Measurements from ENCODE around the gene ARMH4.
"Not testable (repeated sequence)": the region's sequence is repeated elsewhere in the genome, so short reads cannot be mapped to it uniquely, and the experiment has no call there.

ARMH4 gene

GRCh38 chr14:58143106-58143505, 8.9 kb downstream of the ARMH4 start:
- no peak for DNase-seq

- DNase-seq = no peak
These were observed 10.1 kb downstream of the ARMH4 start for GRCh38 chr14:58141893-58142292.

GRCh38 chr14:58138714-58139482, 13.1 kb downstream of the ARMH4 start:
- no peak for DNase-seq

GRCh38 chr14:58138031-58138713, 13.8 kb downstream of the ARMH4 start:
- DNase-seq = no peak

GRCh38 chr14:58133739-58134138, 18.3 kb downstream of the ARMH4 start:
- peak; percentile 96 for DNase-seq

GRCh38 chr14:58131386-58131785, 20.6 kb downstream of the ARMH4 start:
- DNase-seq = peak; percentile 78

- no peak for DNase-seq
These were observed 21.8 kb downstream of the ARMH4 start for GRCh38 chr14:58130116-58130782.

GRCh38 chr14:58129208-58129607, 22.8 kb downstream of the ARMH4 start:
- DNase-seq = no peak

- DNase-seq = no peak
These were observed 23.6 kb downstream of the ARMH4 start for GRCh38 chr14:58128416-58128815.

GRCh38 chr14:58122546-58122945, 29.5 kb downstream of the ARMH4 start:
- not testable (repeated sequence) for DNase-seq

- DNase-seq = no peak
These were observed 30.4 kb downstream of the ARMH4 start for GRCh38 chr14:58121530-58122186.

GRCh38 chr14:58119381-58119780, 32.6 kb downstream of the ARMH4 start:
- DNase-seq = no peak

GRCh38 chr14:58118097-58118815, 33.8 kb downstream of the ARMH4 start:
- peak; percentile 47 for DNase-seq

- no peak for DNase-seq
These were observed 42.3 kb downstream of the ARMH4 start for GRCh38 chr14:58109744-58110143.

GRCh38 chr14:58108717-58109116, 43.3 kb downstream of the ARMH4 start:
- DNase-seq = no peak

- DNase-seq = no peak
These were observed 44.0 kb downstream of the ARMH4 start for GRCh38 chr14:58107947-58108552.

- no peak for DNase-seq
These were observed 45.0 kb downstream of the ARMH4 start for GRCh38 chr14:58107041-58107440.

GRCh38 chr14:58106446-58106845, 45.6 kb downstream of the ARMH4 start:
- DNase-seq = no peak

- no peak for DNase-seq
These were observed 47.2 kb downstream of the ARMH4 start for GRCh38 chr14:58104808-58105207.

- no peak for DNase-seq
These were observed 51.2 kb downstream of the ARMH4 start for GRCh38 chr14:58100735-58101368.

GRCh38 chr14:58099682-58100081, 52.3 kb downstream of the ARMH4 start:
- no peak for DNase-seq

GRCh38 chr14:58098507-58098906, 53.5 kb downstream of the ARMH4 start:
- DNase-seq = no peak
